Fibroblast of lung (primary cell): ENCODE results near the gene ALOX12B. TPM values are rescaled to one million over a fixed set of nuclear protein-coding genes. Genes with fewer than 3 reads are reported as not detected.

Source experiments
- DNase-seq, 2 donors: peaks; one replicate each; pipeline versions ENCODE4 v3.0.0 to v3.0.0-alpha.2; 2010; ENCODE audit warnings: low read depth in 2 of 2
- H2AFZ ChIP-seq: 2 replicates; pipeline ENCODE4 v1.5.1; 2012; ENCODE audit warnings: low read length, control low read depth, inconsistent platforms
- H3K27ac ChIP-seq: 2 replicates; pipeline ENCODE4 v1.5.1; 2011; ENCODE audit warnings: low read length, control low read depth; ENCODE audit not compliant: insufficient read depth
- H3K27me3 ChIP-seq: 2 replicates; pipeline ENCODE4 v1.5.1; 2011; ENCODE audit warnings: mild to moderate bottlenecking, low read length; ENCODE audit not compliant: control insufficient read depth, insufficient read depth
- H3K36me3 ChIP-seq: 2 replicates; pipeline ENCODE4 v1.5.1; 2011; ENCODE audit warnings: low read length; ENCODE audit not compliant: control insufficient read depth, insufficient read depth
- H3K4me1 ChIP-seq: 2 replicates; pipeline ENCODE4 v1.5.1; 2011; ENCODE audit warnings: low read length; ENCODE audit not compliant: control insufficient read depth, insufficient read depth; ENCODE audit errors: extremely low read depth
- H3K4me2 ChIP-seq: 2 replicates; pipeline ENCODE4 v1.5.1; 2011; ENCODE audit warnings: low read length, control low read depth; ENCODE audit not compliant: insufficient read depth; ENCODE audit errors: extremely low read depth
- H3K4me3 ChIP-seq, 4 experiments: fragments of 200-600 bp in 1 of 4; sonication (generic) in 1 of 4; replicated peaks in 1 of 4; 2 replicates each; pipeline ENCODE4 v1.5.1; 2011 to 2016; ENCODE audit warnings: low read length in 4 of 4, low read depth in 3 of 4, mild to moderate bottlenecking in 3 of 4, control low read depth in 2 of 4, inconsistent platforms in 1 of 4, mixed read lengths in 1 of 4; ENCODE audit not compliant: insufficient read depth in 1 of 4; ENCODE audit errors: control extremely low read depth in 1 of 4
- H3K79me2 ChIP-seq: 2 replicates; pipeline ENCODE4 v1.5.1; 2012; ENCODE audit warnings: mild to moderate bottlenecking, low read length, inconsistent platforms; ENCODE audit not compliant: control insufficient read depth, insufficient read depth
- H3K9ac ChIP-seq: 2 replicates; pipeline ENCODE4 v1.5.1; 2011; ENCODE audit warnings: mild to moderate bottlenecking, low read length, control low read depth; ENCODE audit not compliant: insufficient read depth
- H3K9me3 ChIP-seq: 2 replicates; pipeline ENCODE4 v1.5.1; 2012; ENCODE audit warnings: low read depth, low read length; ENCODE audit not compliant: control insufficient read depth, insufficient read depth
- H4K20me1 ChIP-seq: 2 replicates; pipeline ENCODE4 v1.5.1; 2011; ENCODE audit warnings: low read length; ENCODE audit not compliant: control insufficient read depth, insufficient read depth; ENCODE audit errors: extremely low read depth
- CTCF ChIP-seq, 2 donors: IDR thresholded peaks in 1 of 2; conservative IDR thresholded peaks in 1 of 2; 1 replicate in 1 of 2; 2 replicates in 1 of 2; pipeline ENCODE4 v1.5.1; 2011 to 2012; ENCODE audit warnings: low read length in 2 of 2, control low read depth in 1 of 2, inconsistent platforms in 1 of 2, low read depth in 1 of 2, mild to moderate bottlenecking in 1 of 2
- EZH2 ChIP-seq: IDR thresholded peaks from 2 replicates; pipeline ENCODE4 v1.5.1; 2012; ENCODE audit warnings: low read length, control low read depth, mild to moderate bottlenecking; ENCODE audit errors: missing control alignments
- polyA plus RNA-seq, 2 donors: library from polyadenylated mRNA; depleted of rRNA in 1 of 2; stranded (reverse) in 1 of 2; unstranded in 1 of 2; fragments of >200 nt; gene quantifications; 2 replicates each; pipeline ENCODE4 v1.2.1, GENCODE V29; 2011 to 2012; ENCODE audit warnings: missing spikeins in 1 of 2
- total RNA-seq: library from RNA; depleted of rRNA; stranded (reverse); fragments of >200 nt; gene quantifications from 2 replicates; pipeline ENCODE4 v1.2.1, GENCODE V29; 2014

The ALOX12B gene
- total and polyA plus RNA-seq, 2 donors (not counting 1 experiment from before 2014, with no cell fraction given), result not detected

DNA sequence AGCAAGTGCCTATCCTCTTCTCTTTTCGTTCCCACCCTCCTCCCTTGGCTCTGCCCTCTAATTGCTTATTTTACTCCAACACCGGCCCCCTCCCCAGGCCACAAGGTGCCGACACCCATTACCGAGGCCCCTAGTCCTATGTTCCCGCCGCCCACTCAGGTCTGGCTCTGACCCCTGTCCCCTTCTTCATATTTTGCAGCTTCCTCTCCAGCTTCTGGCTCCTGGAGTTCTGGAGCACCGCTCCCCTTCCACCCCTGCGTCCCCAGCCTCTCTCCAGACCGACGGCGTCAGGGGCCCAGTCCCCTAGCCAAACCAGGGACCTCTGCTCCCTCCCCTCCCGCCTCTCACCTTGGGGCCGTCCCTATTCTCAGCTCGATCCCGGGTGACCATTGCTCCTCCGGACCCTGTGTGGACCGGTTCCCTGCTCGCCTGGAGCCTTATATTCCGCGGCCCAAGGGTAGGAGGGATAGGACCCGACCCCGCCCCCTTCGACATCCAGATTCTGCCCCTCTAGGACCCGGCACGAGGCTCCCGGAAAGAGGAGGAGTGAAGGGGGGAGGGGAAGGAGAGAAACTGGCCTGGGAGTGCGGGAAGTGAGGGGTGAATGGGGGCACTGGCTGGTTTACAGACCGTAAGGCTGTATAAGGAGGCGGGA lies 36.3 kb upstream of the ALOX12B start, which contains the start of gene HES7:
Gene HES7, minus strand, starts transcription at position 412 of the 655 bp plus-strand sequence. Its CDS starts 22 bp downstream, at position 390.
- TF ChIP-seq CTCF (conservative IDR thresholded peaks at IDR 0.05 in 1 of 2, IDR thresholded peaks at IDR 0.05 in 1 of 2; ENCODE audit: low read depth in 1 of 2, low read length in 2 of 2) (no peak), EZH2 (no peak)
- H3K9ac ChIP-seq, result peak within 1 kb of the TSS; percentile 28

DNA sequence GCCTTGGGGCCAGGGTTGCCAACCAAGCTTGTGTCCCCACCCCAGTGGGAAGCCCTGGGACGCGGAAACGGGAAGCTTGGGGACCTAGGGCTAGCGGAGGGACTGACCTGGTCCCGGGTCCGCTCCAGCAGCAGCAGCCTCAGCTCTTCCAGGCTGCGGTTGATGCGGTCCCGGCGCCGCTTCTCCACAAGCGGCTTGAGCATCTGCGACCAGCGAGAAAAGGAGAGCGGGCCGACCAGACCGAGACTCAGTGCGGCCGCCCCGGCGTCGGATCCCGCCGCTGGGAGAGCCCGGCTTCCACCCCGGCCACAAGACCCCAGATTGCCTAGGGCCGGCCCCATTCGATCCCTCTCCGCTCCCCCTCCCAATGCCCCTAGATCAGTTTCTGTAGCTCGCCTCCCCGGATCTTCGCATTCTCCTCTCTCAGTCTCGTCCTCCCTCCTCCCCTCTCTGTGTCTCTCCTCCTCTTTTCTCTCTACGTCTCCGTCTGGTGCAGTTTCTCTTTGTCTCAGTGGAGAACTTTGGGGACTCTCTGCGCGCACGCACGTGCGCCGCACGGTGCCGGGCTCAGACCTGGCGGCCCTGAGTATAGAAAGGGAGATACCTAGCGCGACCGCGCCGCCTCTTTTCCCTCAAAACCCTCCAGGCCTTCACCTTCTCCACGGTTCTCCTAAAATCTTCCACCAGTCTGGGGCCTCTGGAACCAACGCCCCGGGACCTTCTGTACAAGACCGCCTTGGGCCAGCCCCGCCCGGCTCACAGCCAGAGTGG lies 35.6 kb upstream of the ALOX12B start:
- peak overlapping the region; percentile 28 for H3K9ac ChIP-seq
- no peaks in the 10 kb centered on the region for H3K27me3 ChIP-seq
- peak overlapping the region; percentile 62 to 90 (median 64) for H3K4me3 ChIP-seq
- no peaks in the 10 kb centered on the region for H3K9me3 ChIP-seq
- TF ChIP-seq EZH2 (no peak), CTCF (conservative IDR thresholded peaks at IDR 0.05 in 1 of 2, IDR thresholded peaks at IDR 0.05 in 1 of 2; ENCODE audit: low read depth in 1 of 2, low read length in 2 of 2) (no peak)
- DNase-seq, result peak; percentile 39 to 47
- H3K36me3 ChIP-seq, result no peaks in the 10 kb centered on the region
- peak overlapping the region; percentile 73 for H2AFZ ChIP-seq
- H3K4me1 ChIP-seq, result peaks cover 10% of the 10 kb centered on the region
- H3K79me2 ChIP-seq, result no peaks in the 10 kb centered on the region
- H3K27ac ChIP-seq, result peak overlapping the region; percentile 42
- H4K20me1 ChIP-seq, result no peaks in the 10 kb centered on the region
- peak overlapping the region; percentile 89 for H3K4me2 ChIP-seq

More for the DNA sequence above, 36.3 kb upstream of the ALOX12B start, which contains the start of gene HES7:
- no peaks in the 10 kb centered on the region for H3K27me3 ChIP-seq
- peak in 1 of 2 donors; percentile 49 for DNase-seq
- peak within 1 kb of the TSS; percentile 62 to 90 (median 64) for H3K4me3 ChIP-seq
- peaks cover 5% of the 10 kb centered on the region for H3K4me1 ChIP-seq
- no peaks in the 10 kb centered on the region for H3K9me3 ChIP-seq
- H3K4me2 ChIP-seq, result peak within 1 kb of the TSS; percentile 89
- H3K36me3 ChIP-seq, result no peaks in the 10 kb centered on the region
- peak within 1 kb of the TSS; percentile 42 for H3K27ac ChIP-seq
- peak within 1 kb of the TSS; percentile 73 for H2AFZ ChIP-seq
- H4K20me1 ChIP-seq, result no peaks in the 10 kb centered on the region
- no peaks in the 10 kb centered on the region for H3K79me2 ChIP-seq

- H3K4me2 ChIP-seq, result peak overlapping the region; percentile 89
- H3K79me2 ChIP-seq, result no peaks in the 10 kb centered on the region
- H3K36me3 ChIP-seq, result no peaks in the 10 kb centered on the region
- H3K9me3 ChIP-seq, result no peaks in the 10 kb centered on the region
- H3K27ac ChIP-seq, result peak overlapping the region; percentile 42
- H4K20me1 ChIP-seq, result no peaks in the 10 kb centered on the region
- H3K4me1 ChIP-seq, result peaks cover 10% of the 10 kb centered on the region
- no peaks in the 10 kb centered on the region for H3K27me3 ChIP-seq
- peak overlapping the region; percentile 28 for H3K9ac ChIP-seq
- TF ChIP-seq EZH2, result no peak
- TF ChIP-seq CTCF (conservative IDR thresholded peaks at IDR 0.05 in 1 of 2, IDR thresholded peaks at IDR 0.05 in 1 of 2; ENCODE audit: low read depth in 1 of 2, low read length in 2 of 2), result no peak
- peak overlapping the region; percentile 62 to 90 (median 64) for H3K4me3 ChIP-seq
- peak overlapping the region; percentile 73 for H2AFZ ChIP-seq
- DNase-seq, result peak; percentile 45 to 66
These were observed 35.0 kb upstream of the ALOX12B start for GRCh38 chr17:8122422-8122923.
